H1 (cell line): ENCODE data around the gene PRKAA1. TPM values are rescaled to one million over a fixed set of nuclear protein-coding genes. Genes with fewer than 3 reads are reported as not detected.

Experiments used
- CREB1 ChIP-seq: IDR thresholded peaks from 2 replicates; pipeline ENCODE4 v1.6.1; 2012; ENCODE audit warnings: inconsistent platforms
- E2F6 ChIP-seq: IDR thresholded peaks from 2 replicates; pipeline ENCODE4 v1.6.1; 2012; ENCODE audit warnings: inconsistent platforms
- JUND ChIP-seq: IDR thresholded peaks from 2 replicates; pipeline ENCODE4 v1.6.1; 2011; ENCODE audit warnings: mild to moderate bottlenecking, improper control_type of control experiment, low read length
- MAX ChIP-seq: IDR thresholded peaks from 2 replicates; pipeline ENCODE4 v1.6.1; 2012; ENCODE audit warnings: inconsistent platforms
- RAD21 ChIP-seq, 2 experiments: IDR thresholded peaks in 1 of 2; conservative IDR thresholded peaks in 1 of 2; 2 replicates each; pipeline ENCODE4 v1.6.1; 2011; ENCODE audit warnings: low read depth in 2 of 2, low read length in 2 of 2, improper control_type of control experiment in 1 of 2, inconsistent platforms in 1 of 2, mild to moderate bottlenecking in 1 of 2, moderate library complexity in 1 of 2
- polyA plus RNA-seq, 7 experiments: library from polyadenylated mRNA; depleted of rRNA in 3 of 7; stranded (reverse) in 5 of 7; unstranded in 2 of 7; fragments of >200 nt in 5 of 7; fragments of 200-250 nt in 2 of 7; gene quantifications; 1 replicate in 5 of 7; 2 replicates in 1 of 7; 4 replicates in 1 of 7; pipeline versions ENCODE4 v1.2.1 to v1.2.3, GENCODE V29; 2011 to 2013; ENCODE audit warnings: missing spikeins in 2 of 7, mixed read lengths in 2 of 7
- total RNA-seq: library from RNA; stranded (reverse); fragmentation: NEBNext Ultra II Directional; extraction: Animal tissue kit (Norgen Biotek cat#: 25700); gene quantifications from 2 replicates; pipeline ENCODE4 v1.2.1, GENCODE V29; 2021

The PRKAA1 gene
- total and polyA plus RNA-seq, 2 of the 8 experiments (the other 6 are each of a cell fraction or from before 2014, with no cell fraction given), result 10.4 to 33.1 TPM

- TF ChIP-seq E2F6, result peak; percentile 98
- no peak; the same call in 1 of the 2 replicates for TF ChIP-seq JUND
- TF ChIP-seq RAD21 (IDR thresholded peaks at IDR 0.05 in 1 of 2, conservative IDR thresholded peaks at IDR 0.05 in 1 of 2; ENCODE audit: low read depth in 2 of 2, low read length in 2 of 2), result peak; percentile 19 to 40; a peak in 3 of 4 replicates
- TF ChIP-seq CREB1, result peak; percentile 77
- peak; percentile 98 for TF ChIP-seq MAX
These were observed 42.5 kb downstream of the PRKAA1 start, which contains the start of gene TTC33 (continued) for GRCh38 chr5:40755407-40756365.
